A673 (cell line): ENCODE results near the gene BACH2. TPM values are rescaled to one million over a fixed set of nuclear protein-coding genes. Genes with fewer than 3 reads are reported as not detected.

Source experiments
- BruUV-seq: library from RNA; stranded (reverse); fragments of 400-500 nt; replicated peaks from 2 replicates; lab custom pipeline; 2021; lab: Mats Ljungman, UMichigan
- CTCF ChIA-PET: fragments of 300-600 bp; sonication (Branson Sonifier 250); formaldehyde crosslinking; loops from one replicate; lab custom pipeline; 2022; ENCODE audit warnings: antibody characterized with exemption; lab: Charles Lee
- POLR2A ChIA-PET: fragments of 300-600 bp; sonication (Branson Sonifier 250); formaldehyde crosslinking; loops from one replicate; lab custom pipeline; 2022; ENCODE audit warnings: antibody characterized with exemption; ENCODE audit not compliant: low non-redundant PET; lab: Charles Lee
- DNase-seq: peaks from one replicate; pipeline ENCODE4 v3.0.0-alpha.2; 2015; ENCODE audit warnings: low spot score
- H3K27ac ChIP-seq: fragments of 200-600 bp; sonication (generic); 2 replicates; pipeline ENCODE4 v1.5.1; 2016; ENCODE audit warnings: mixed run types, low read depth, mild to moderate bottlenecking, mixed read lengths, antibody characterized with exemption, low read length; ENCODE audit not compliant: poor library complexity, severe bottlenecking
- H3K27me3 ChIP-seq: fragments of 200-600 bp; sonication (generic); replicated peaks from 2 replicates; pipeline ENCODE4 v1.6.1; 2017; ENCODE audit warnings: mixed run types, low read depth, mild to moderate bottlenecking, mixed read lengths, antibody characterized with exemption, low read length; ENCODE audit not compliant: insufficient read depth, poor library complexity
- H3K36me3 ChIP-seq: fragments of 200-600 bp; sonication (generic); 2 replicates; pipeline ENCODE4 v1.6.1; 2016; ENCODE audit warnings: mixed run types, mild to moderate bottlenecking, mixed read lengths, antibody characterized with exemption, low read length; ENCODE audit not compliant: insufficient read depth, poor library complexity, severe bottlenecking
- H3K4me1 ChIP-seq: fragments of 200-600 bp; sonication (generic); 2 replicates; pipeline ENCODE4 v1.6.1; 2017; ENCODE audit warnings: mixed run types, mild to moderate bottlenecking, mixed read lengths, antibody characterized with exemption, low read length; ENCODE audit not compliant: insufficient read depth, poor library complexity, severe bottlenecking
- H3K4me3 ChIP-seq: fragments of 200-600 bp; sonication (generic); 2 replicates; pipeline ENCODE4 v1.5.1; 2016; ENCODE audit warnings: low read depth, mixed run types, mild to moderate bottlenecking, mixed read lengths, low read length; ENCODE audit not compliant: poor library complexity, severe bottlenecking
- H3K9me3 ChIP-seq: fragments of 200-600 bp; sonication (generic); 2 replicates; pipeline ENCODE4 v1.6.1; 2016; ENCODE audit warnings: mixed run types, low read depth, mild to moderate bottlenecking, mixed read lengths, antibody characterized with exemption, low read length; ENCODE audit not compliant: poor library complexity, severe bottlenecking
- EZH2 ChIP-seq: fragments of 200-600 bp; sonication (generic); IDR thresholded peaks from 2 replicates; pipeline ENCODE4 v1.6.1; 2017; ENCODE audit warnings: borderline replicate concordance, low read depth, mild to moderate bottlenecking, mixed read lengths, antibody characterized with exemption, low read length; ENCODE audit not compliant: poor library complexity, severe bottlenecking
- intact Hi-C: fragments of 100-400 bp; cut with micrococcal nuclease; formaldehyde crosslinking; loops from one replicate; pipeline ENCODE4 v1.10.0; 2022; ENCODE audit not compliant: unreplicated experiment
- total RNA-seq: library from RNA; stranded (reverse); gene quantifications from 2 replicates; pipeline ENCODE4 v1.2.3, GENCODE V29; 2021
- TF ChIP-seq, protein P1 (sequence below): fragments of 300-800, 200-600 bp; sonication (generic); conservative IDR thresholded peaks from 2 replicates; pipeline ENCODE4 v1.5.1; 2017; ENCODE audit warnings: low read depth, mild to moderate bottlenecking, antibody characterized with exemption, low read length, moderate library complexity, mixed read lengths

The BACH2 gene
- total RNA-seq, 1 experiment from 2014 or later, result 0.37 TPM

- Histone ChIP-seq H3K4me3 (no peak overlapping the region), H3K9me3 (no peaks in the 10 kb centered on the region), H3K27ac (no peak overlapping the region), H3K36me3 (no peaks in the 10 kb centered on the region), H3K4me1 (peaks cover 18% of the 10 kb centered on the region), H3K27me3 (peaks cover 13% of the 10 kb centered on the region)
- CTCF ChIA-PET, result no interaction called here
- POLR2A ChIA-PET, result no interaction called here
- intact Hi-C loops, result loop anchor here (5.0 kb wide), 1 partner anchor 178 kb away; no protein-coding TSS in a partner anchor
- BruUV-seq, result no TSS peak
- DNase-seq, result no peak
- TF ChIP-seq, protein P1, sequence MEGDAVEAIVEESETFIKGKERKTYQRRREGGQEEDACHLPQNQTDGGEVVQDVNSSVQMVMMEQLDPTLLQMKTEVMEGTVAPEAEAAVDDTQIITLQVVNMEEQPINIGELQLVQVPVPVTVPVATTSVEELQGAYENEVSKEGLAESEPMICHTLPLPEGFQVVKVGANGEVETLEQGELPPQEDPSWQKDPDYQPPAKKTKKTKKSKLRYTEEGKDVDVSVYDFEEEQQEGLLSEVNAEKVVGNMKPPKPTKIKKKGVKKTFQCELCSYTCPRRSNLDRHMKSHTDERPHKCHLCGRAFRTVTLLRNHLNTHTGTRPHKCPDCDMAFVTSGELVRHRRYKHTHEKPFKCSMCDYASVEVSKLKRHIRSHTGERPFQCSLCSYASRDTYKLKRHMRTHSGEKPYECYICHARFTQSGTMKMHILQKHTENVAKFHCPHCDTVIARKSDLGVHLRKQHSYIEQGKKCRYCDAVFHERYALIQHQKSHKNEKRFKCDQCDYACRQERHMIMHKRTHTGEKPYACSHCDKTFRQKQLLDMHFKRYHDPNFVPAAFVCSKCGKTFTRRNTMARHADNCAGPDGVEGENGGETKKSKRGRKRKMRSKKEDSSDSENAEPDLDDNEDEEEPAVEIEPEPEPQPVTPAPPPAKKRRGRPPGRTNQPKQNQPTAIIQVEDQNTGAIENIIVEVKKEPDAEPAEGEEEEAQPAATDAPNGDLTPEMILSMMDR, result no peak
- no peak for TF ChIP-seq EZH2
Measured at GRCh38 chr6:90154755-90155470, 141.7 kb downstream of the BACH2 start.

DNA sequence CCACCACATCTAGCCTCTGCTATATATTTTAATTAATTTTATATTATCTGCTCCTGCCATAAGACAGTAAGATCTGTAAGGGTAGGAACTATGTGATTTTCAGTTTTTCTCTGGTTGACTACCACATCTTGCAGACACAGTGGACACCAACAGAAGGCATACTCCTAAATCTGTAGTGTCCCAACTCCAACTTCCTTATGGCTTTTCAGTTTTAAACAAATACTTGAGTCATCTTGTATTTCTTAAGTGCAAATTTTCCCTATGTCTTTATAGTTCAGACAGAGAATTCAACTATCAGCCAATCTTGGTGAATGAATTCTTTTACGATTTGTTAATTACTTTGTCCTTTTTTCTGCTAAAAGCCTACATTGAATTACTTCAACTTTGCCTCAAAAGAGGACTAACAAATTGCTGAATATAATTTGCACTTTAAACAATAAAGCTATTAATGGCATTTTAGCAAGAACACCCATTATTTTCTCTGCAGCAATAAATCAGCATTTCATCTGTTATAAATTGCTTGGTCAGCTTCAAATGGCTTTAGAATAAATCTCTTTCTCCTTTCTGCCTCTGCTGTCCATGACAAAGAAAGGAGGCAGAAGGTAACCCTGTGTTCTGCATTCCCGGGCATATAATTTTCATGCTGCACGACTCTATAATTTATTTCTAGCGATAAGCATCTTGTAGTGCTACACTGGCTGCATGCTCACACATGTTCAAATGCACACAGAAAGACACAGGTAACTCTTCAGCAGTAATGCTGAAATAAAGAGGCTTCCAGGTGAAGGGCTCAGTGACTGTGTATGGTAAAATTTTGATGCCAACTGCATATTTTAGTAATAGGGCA is 144.8 kb downstream of the BACH2 start:
- no peaks in the 10 kb centered on the region for H3K9me3 ChIP-seq
- POLR2A ChIA-PET, result no interaction called here
- no peak overlapping the region for H3K4me3 ChIP-seq
- no TSS peak for BruUV-seq
- H3K27ac ChIP-seq, result no peak overlapping the region
- H3K4me1 ChIP-seq, result no peaks in the 10 kb centered on the region
- CTCF ChIA-PET, result no interaction called here
- H3K27me3 ChIP-seq, result peaks cover 37% of the 10 kb centered on the region
- no peaks in the 10 kb centered on the region for H3K36me3 ChIP-seq
- DNase-seq, result no peak
- intact Hi-C loops, result no loop called here
- no peak for TF ChIP-seq EZH2
- TF ChIP-seq, protein P1, result no peak

GRCh38 chr6:90149280-90149679 is 147.4 kb downstream of the BACH2 start:
- Histone ChIP-seq H3K36me3 (no peaks in the 10 kb centered on the region), H3K4me1 (no peaks in the 10 kb centered on the region), H3K9me3 (no peaks in the 10 kb centered on the region), H3K27ac (no peak overlapping the region), H3K4me3 (no peak overlapping the region), H3K27me3 (peaks cover 47% of the 10 kb centered on the region)
- ChIA-PET POLR2A (no interaction called here), CTCF (no interaction called here)
- no peak for DNase-seq
- intact Hi-C loops, result no loop called here
- BruUV-seq, result no TSS peak
- no peak for TF ChIP-seq EZH2
- TF ChIP-seq, protein P1, result no peak
